ENCODE results near the gene CTCFL.

The CTCFL gene

DNA sequence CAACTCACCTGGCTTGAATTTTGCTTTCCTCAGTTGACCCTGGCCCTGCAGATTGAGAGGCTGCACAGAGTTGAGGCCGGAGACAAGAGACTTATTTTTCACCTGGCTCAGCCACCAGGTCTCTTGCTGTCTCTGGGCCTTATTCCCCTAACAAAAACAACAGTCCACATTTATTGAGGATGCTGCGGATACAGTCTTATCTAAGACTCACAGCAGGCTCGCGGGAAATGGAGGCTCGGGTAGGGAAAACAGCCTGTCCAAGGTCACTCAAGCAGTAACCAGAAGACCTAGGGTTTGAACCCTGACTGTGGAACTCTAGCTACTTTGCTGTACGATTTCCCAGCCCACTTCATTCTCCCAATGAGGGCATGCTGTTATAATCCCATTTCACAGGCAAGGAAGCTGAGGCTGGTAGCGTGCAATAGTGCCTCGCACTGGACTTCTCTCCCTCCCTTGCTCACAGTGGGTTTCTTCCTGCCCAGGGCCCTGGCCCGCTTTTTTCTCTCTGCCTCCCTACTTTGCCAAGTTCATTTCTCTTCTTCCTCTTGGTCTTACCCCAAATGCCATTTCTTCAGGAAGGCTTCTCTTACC is 76.1 kb downstream of the CTCFL start:
- no peak for DNase-seq (ENCODE audit: low read depth in 1 of 2, low spot score in 1 of 2)
